PC-9 (cell line): Measurements from ENCODE around the gene NCOA3. TPM values are rescaled to one million over a fixed set of nuclear protein-coding genes. Genes with fewer than 3 reads are reported as not detected.

Source experiments
- BruUV-seq: library from RNA; stranded (reverse); fragments of 400-500 nt; replicated peaks from 2 replicates; lab custom pipeline; 2021; lab: Mats Ljungman, UMichigan
- CTCF ChIA-PET: fragments of 300-600 bp; sonication (Branson Sonifier 250); formaldehyde crosslinking; loops from one replicate; lab custom pipeline; 2022; ENCODE audit warnings: antibody characterized with exemption; lab: Charles Lee
- POLR2A ChIA-PET: fragments of 300-600 bp; sonication (Branson Sonifier 250); formaldehyde crosslinking; loops from one replicate; lab custom pipeline; 2022; ENCODE audit warnings: antibody characterized with exemption; ENCODE audit not compliant: unreplicated experiment; lab: Charles Lee
- DNase-seq, 2 experiments: peaks; one replicate each; pipeline versions ENCODE4 v3.0.0 to v3.0.0-alpha.2; 2015 to 2022; ENCODE audit warnings: mixed read lengths in 1 of 2
- H2AFZ ChIP-seq: fragments of 200-600 bp; sonication (generic); 2 replicates; pipeline ENCODE4 v1.8.1; 2017; ENCODE audit warnings: antibody characterized with exemption
- H3F3A ChIP-seq: fragments of 200-600 bp; sonication (generic); 2 replicates; pipeline ENCODE4 v1.8.1; 2017; ENCODE audit warnings: antibody characterized with exemption, mild to moderate bottlenecking, low read depth; ENCODE audit not compliant: insufficient read depth
- H3K27ac ChIP-seq: fragments of 200-600 bp; sonication (generic); 2 replicates; pipeline ENCODE4 v1.6.1; 2016; ENCODE audit warnings: mixed run types
- H3K27me3 ChIP-seq: fragments of 200-600 bp; sonication (generic); 2 replicates; pipeline ENCODE4 v1.6.1; 2016; ENCODE audit warnings: low read depth, mixed run types; ENCODE audit not compliant: insufficient read depth
- H3K36me3 ChIP-seq: fragments of 200-600 bp; sonication (generic); 2 replicates; pipeline ENCODE4 v1.6.1; 2016; ENCODE audit warnings: low read depth, mixed run types
- H3K4me1 ChIP-seq: fragments of 200-600 bp; sonication (generic); replicated peaks from 2 replicates; pipeline ENCODE4 v1.6.1; 2016; ENCODE audit warnings: mixed run types; ENCODE audit not compliant: insufficient read depth
- H3K4me2 ChIP-seq: fragments of 200-600 bp; sonication (generic); 2 replicates; pipeline ENCODE4 v1.6.1; 2017; ENCODE audit warnings: mixed run types
- H3K4me3 ChIP-seq: fragments of 200-600 bp; sonication (generic); 2 replicates; pipeline ENCODE4 v1.6.1; 2016; ENCODE audit warnings: mixed run types
- H3K79me2 ChIP-seq: fragments of 200-600 bp; sonication (generic); 2 replicates; pipeline ENCODE4 v1.6.1; 2017; ENCODE audit warnings: low read depth, mixed run types
- H3K9me2 ChIP-seq: fragments of 200-600 bp; sonication (generic); 2 replicates; pipeline ENCODE4 v1.8.1; 2017; ENCODE audit warnings: mild to moderate bottlenecking; ENCODE audit not compliant: insufficient read depth
- H3K9me3 ChIP-seq: fragments of 200-600 bp; sonication (generic); 2 replicates; pipeline ENCODE4 v1.8.1; 2016; ENCODE audit warnings: low read depth; ENCODE audit not compliant: insufficient read depth
- H4K20me1 ChIP-seq: fragments of 200-600 bp; sonication (generic); 2 replicates; pipeline ENCODE4 v1.8.1; 2017; ENCODE audit not compliant: insufficient read depth
- EZH2 ChIP-seq: fragments of 200-600 bp; sonication (generic); IDR thresholded peaks from 2 replicates; pipeline ENCODE4 v1.8.0; 2017; ENCODE audit warnings: antibody characterized with exemption, low read depth
- intact Hi-C: fragments of 100-400 bp; cut with micrococcal nuclease; formaldehyde crosslinking; loops from one replicate; pipeline ENCODE4 v1.10.0; 2022; ENCODE audit not compliant: unreplicated experiment
- total RNA-seq: library from RNA; stranded (reverse); gene quantifications from 2 replicates; pipeline ENCODE4 v1.2.3, GENCODE V29; 2021
- TF ChIP-seq, protein P1 (sequence below): fragments of 200-600 bp; sonication (generic); conservative IDR thresholded peaks from 2 replicates; pipeline ENCODE4 v1.6.1; 2017; ENCODE audit warnings: mixed run types, antibody characterized with exemption, mild to moderate bottlenecking, moderate library complexity

Gene NCOA3
- total RNA-seq, 1 experiment from 2014 or later: 78.0 TPM

DNA sequence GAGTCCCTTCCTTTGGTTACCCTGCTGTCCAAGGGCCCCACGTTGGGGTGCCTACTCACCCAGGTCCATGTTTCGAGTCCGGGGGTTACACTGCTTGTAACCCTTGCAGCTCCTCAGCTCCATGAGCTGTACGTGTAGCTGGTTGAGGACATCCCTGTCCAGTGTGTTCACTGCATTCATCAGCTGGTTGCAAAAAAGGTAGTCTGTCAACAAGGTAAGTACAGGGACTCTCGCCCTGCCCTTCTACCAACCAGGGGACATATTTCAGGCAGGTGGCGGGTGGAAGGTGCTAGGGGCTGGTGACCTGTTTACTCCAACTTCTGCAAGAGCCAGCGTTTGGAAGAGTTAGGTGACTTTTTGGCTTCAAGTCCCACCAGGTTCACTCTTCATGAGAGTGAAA, 160.0 kb downstream of the NCOA3 start:
- no peaks in the 10 kb centered on the region for H3K4me1 ChIP-seq
- H3K27me3 ChIP-seq: no peaks in the 10 kb centered on the region
- no peak overlapping the region for H3K27ac ChIP-seq
- H3K36me3 ChIP-seq: peaks cover 64% of the 10 kb centered on the region
- H3F3A ChIP-seq: peaks cover 95% of the 10 kb centered on the region
- H3K9me2 ChIP-seq: no peaks in the 10 kb centered on the region
- H3K4me2 ChIP-seq: no peak overlapping the region
- H3K79me2 ChIP-seq: no peaks in the 10 kb centered on the region
- ChIA-PET POLR2A (interaction anchor here (0.5 kb wide), 1 partner anchor 774 kb away, joined by 11 read pairs; no protein-coding TSS in a partner anchor), CTCF (interaction anchor here (1.1 kb wide), 1 partner anchor 634 kb away, joined by 4 read pairs; no protein-coding TSS in a partner anchor)
- TF ChIP-seq, protein P1, sequence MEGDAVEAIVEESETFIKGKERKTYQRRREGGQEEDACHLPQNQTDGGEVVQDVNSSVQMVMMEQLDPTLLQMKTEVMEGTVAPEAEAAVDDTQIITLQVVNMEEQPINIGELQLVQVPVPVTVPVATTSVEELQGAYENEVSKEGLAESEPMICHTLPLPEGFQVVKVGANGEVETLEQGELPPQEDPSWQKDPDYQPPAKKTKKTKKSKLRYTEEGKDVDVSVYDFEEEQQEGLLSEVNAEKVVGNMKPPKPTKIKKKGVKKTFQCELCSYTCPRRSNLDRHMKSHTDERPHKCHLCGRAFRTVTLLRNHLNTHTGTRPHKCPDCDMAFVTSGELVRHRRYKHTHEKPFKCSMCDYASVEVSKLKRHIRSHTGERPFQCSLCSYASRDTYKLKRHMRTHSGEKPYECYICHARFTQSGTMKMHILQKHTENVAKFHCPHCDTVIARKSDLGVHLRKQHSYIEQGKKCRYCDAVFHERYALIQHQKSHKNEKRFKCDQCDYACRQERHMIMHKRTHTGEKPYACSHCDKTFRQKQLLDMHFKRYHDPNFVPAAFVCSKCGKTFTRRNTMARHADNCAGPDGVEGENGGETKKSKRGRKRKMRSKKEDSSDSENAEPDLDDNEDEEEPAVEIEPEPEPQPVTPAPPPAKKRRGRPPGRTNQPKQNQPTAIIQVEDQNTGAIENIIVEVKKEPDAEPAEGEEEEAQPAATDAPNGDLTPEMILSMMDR: no peak
- no peak for TF ChIP-seq EZH2
- DNase-seq: no peak
- H3K4me3 ChIP-seq: no peak overlapping the region
- H3K9me3 ChIP-seq: no peaks in the 10 kb centered on the region
- H4K20me1 ChIP-seq: peaks cover 16% of the 10 kb centered on the region
- no TSS peak for BruUV-seq
- intact Hi-C loops: loop anchor here (5.0 kb wide), 1 partner anchor 1286 kb away; no protein-coding TSS in a partner anchor
- H2AFZ ChIP-seq: no peak overlapping the region

DNA sequence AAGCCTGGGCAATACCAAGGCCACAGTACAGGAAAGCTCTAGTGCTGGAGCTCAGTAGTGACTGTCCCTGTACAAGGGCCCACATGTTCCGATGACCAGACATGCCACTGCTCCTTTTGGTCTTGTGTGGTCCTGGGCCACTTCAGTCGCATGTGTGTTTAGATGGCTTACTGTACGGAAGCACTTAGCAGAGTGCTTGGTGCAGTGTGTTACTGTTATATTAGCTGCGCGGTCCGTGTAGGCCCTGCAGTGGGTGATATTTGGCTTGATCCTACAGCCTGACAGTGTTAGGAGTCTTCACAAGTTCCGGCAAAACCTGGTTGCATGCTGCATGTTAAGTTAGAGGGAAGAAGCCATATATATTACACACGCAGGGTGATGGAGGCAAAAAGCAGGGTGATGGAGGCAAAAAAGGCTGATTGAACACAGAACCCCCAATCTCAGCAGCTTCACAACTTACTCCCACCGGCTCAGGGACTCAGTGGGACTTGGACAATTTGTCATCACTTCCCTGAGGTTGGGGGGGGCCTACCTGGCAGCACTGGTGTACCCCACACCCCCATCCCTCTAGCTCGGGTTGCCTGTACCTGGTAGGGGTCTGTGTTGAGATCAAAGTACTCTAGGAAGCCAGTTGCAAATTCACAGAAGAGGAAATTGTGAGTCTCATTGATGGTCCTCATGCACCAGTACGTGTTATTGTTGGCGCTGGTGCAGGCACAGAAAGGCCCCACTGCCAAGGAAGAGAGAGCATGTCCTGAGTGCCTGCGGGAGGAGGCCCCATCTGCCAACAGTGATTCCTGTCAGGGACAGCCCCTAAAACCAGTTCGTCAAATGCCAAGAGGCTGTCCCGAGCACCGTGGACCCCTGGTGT, 161.0 kb downstream of the NCOA3 start:
- intact Hi-C loops: loop anchor here (5.0 kb wide), 1 partner anchor 1285 kb away; no protein-coding TSS in a partner anchor
- H2AFZ ChIP-seq: no peak overlapping the region
- no peak for DNase-seq
- peaks cover 63% of the 10 kb centered on the region for H3K36me3 ChIP-seq
- H3K4me2 ChIP-seq: no peak overlapping the region
- BruUV-seq: no TSS peak
- peaks cover 95% of the 10 kb centered on the region for H3F3A ChIP-seq
- H3K4me3 ChIP-seq: no peak overlapping the region
- ChIA-PET POLR2A (no interaction called here), CTCF (interaction anchor here (1.1 kb wide), 1 partner anchor 633 kb away, joined by 4 read pairs; no protein-coding TSS in a partner anchor)
- TF ChIP-seq, protein P1: no peak
- TF ChIP-seq EZH2: no peak
- H3K9me2 ChIP-seq: no peaks in the 10 kb centered on the region
- H3K27me3 ChIP-seq: no peaks in the 10 kb centered on the region
- no peaks in the 10 kb centered on the region for H3K4me1 ChIP-seq
- H3K79me2 ChIP-seq: no peaks in the 10 kb centered on the region
- no peaks in the 10 kb centered on the region for H3K9me3 ChIP-seq
- no peak overlapping the region for H3K27ac ChIP-seq
- peaks cover 20% of the 10 kb centered on the region for H4K20me1 ChIP-seq

DNA sequence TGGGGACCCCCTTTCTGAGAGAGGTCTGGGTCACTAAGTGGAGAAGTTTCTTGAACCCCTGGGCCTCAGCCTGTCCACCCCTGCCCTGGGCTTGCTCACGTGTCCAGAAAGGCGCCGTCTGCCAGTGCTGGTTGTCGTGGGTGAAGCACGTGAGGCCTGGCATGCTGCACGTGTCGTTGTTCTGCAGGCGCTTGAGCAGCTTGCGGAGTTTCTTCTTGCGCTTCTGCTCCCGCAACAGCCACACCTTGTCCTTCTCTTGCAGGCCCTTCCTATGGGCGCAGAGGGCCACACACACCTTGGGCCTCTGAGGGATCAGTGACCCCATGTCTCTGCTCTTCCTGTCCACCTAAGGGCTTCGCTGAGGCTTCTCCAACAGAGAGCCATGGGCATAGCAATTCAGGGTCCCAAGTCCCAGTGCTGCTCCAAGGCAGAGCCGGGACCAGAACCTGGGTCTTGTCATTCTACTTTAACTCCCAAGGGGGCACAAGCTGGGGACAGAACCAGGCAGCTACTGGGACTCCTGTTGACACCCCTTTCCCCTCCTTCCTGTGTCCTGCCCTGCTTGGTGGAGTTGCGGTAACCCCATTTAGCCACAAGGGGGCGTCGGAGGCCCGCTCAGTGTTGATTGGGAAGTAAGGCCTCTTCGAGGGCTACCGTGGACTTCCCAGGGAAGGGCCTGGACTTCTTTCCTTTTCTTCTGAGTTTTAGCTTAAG, 161.8 kb downstream of the NCOA3 start:
- Histone ChIP-seq H2AFZ (no peak overlapping the region), H4K20me1 (peaks cover 20% of the 10 kb centered on the region), H3K36me3 (peaks cover 64% of the 10 kb centered on the region), H3K4me3 (no peak overlapping the region), H3K9me2 (no peaks in the 10 kb centered on the region), H3K4me1 (no peaks in the 10 kb centered on the region), H3K27me3 (no peaks in the 10 kb centered on the region), H3F3A (peaks cover 94% of the 10 kb centered on the region), H3K9me3 (no peaks in the 10 kb centered on the region), H3K4me2 (no peak overlapping the region), H3K79me2 (no peaks in the 10 kb centered on the region), H3K27ac (0 out of 2 replicates have a peak overlapping the region, but pooled peaks have one; percentile 6)
- POLR2A ChIA-PET: interaction anchor here (0.7 kb wide), 1 partner anchor 155 kb away, joined by 3 read pairs; no protein-coding TSS in a partner anchor
- no TSS peak for BruUV-seq
- DNase-seq: peak; percentile 73 to 87
- TF ChIP-seq EZH2: no peak
- TF ChIP-seq, protein P1: peak; percentile 98
- CTCF ChIA-PET: interaction anchor here (0.7 to 1.6 kb wide), 4 partner anchors 296 to 956 kb away, joined by 4 to 5 read pairs (median 5); no protein-coding TSS in a partner anchor
- intact Hi-C loops: loop anchor here (1.0 to 5.0 kb wide), 3 partner anchors 631 to 1284 kb away; no protein-coding TSS in a partner anchor
